HG03460 (cell line): ENCODE measurements around the gene NACC2.
"Not testable (repeated sequence)": the region's sequence is repeated elsewhere in the genome, so short reads cannot be mapped to it uniquely, and the experiment has no call there.

Source experiments
- ATAC-seq: cut with Tn5 transposase; IDR thresholded peaks from one replicate; pipeline ENCODE4 v1.9.1; 2021; ENCODE audit not compliant: unreplicated experiment

The NACC2 gene

GRCh38 chr9:135983208-135984071 lies 111.6 kb downstream of the NACC2 start:
- no peak for ATAC-seq

- ATAC-seq = no peak
These were observed 112.4 kb downstream of the NACC2 start for GRCh38 chr9:135982499-135983207.

DNA sequence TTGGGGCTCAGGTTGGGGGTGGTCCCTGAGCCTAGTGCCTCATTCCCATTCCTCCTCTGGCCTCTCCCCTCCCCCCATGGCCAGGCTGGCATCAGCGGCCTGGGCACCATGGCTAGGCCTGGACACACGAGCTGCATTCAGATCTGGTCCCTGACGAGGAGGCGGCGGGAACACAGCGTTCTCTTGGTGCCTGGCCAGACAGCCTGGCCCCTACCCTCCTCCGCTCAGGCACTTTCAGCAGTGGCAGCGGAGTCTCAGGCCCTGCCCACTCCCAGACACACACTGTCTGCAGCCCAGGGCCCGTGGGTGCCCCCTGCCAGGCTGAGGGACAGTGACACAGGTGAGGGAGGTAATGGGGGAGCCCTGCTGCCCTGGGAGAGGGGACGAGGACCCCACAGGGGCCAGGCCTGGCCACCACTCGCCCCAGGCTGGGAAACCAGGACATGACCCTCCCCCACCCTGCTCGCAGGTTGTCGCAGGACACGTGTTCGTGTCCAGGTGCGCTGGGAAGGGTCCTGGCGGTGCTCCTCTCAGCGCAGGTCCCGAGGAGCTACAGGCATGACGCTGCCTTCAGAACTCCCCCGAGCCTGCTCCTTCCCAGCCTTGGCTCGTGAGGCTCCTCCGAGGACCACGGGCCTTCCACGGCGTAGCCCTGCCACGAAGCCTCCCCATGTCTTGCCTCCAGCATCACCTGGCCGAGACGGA lies 114.0 kb downstream of the NACC2 start:
- ATAC-seq = no peak

DNA sequence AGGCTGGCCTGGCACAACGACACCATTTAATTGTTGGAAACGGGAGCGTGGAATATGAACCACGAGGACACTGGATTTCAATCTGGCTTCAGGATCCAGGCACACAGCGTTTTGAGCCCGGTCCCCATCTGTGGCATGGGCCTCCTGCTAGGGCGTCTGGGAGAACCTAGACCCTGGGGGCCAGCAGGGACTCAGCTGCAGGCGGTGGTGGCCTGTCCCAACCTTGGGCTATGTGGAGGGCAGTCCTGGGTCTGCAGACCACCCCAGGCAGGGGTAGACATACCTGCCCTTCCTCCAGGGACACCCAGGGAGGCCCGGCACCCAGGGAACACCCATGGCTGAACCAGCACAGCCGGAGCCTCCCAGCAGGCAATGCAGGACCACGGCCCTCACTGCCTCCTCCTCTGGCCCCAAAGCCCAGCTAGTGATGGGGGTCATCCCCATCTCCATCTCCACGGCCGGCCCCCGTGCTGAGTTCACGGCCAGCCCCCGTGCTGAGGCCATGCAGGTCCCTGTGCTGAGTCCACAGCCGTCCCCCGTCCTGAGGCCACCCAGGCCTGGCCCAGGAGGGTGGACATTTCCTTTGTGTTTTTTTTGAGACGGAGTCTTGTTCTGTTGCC lies 115.4 kb downstream of the NACC2 start:
- no peak for ATAC-seq

DNA sequence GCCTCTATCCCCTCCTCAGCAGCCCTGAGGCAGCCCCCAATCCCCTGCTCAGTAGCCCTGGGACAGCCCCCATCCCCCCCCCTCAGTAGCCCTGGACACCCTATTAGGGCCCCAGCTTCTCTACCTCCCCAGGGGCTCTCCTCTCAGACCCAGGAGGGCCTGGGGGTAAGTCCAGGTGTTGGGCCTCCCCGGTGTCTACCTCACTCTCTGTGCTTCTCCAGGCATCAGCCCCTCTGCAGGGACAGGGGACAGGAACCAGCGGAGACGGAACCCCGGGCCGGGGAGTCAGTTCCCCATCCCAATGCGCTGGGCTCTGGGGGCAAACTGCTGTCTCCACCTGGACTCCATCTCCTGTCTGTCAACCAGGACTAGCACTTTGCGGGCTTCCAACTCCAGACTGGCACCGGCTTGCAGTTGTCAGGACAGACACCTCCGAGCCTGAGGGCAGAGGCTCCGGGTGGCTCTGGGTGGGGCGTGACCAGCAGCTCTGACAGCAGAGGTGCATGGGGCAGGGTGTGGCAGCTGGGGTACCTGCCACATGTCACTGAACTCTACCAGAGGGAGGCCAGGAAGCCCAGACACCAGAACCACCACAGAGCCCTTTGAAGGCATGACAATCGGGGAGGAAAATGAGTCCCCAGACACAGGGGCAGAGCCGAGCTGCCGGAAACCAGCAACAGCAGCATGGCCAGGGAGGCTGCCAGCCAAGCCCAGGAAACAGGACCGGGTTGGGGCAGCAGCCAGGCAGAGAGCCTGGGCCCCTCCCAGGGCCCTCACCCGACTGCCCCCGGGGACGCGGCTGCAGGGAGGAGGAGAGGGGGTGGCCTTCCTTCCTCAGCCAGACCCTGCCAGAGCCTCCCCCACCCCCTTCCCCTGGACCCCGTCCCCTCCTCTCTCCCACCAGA lies 116.2 kb downstream of the NACC2 start:
- no peak for ATAC-seq

GRCh38 chr9:135976944-135977343 lies 118.1 kb downstream of the NACC2 start:
- no peak for ATAC-seq

DNA sequence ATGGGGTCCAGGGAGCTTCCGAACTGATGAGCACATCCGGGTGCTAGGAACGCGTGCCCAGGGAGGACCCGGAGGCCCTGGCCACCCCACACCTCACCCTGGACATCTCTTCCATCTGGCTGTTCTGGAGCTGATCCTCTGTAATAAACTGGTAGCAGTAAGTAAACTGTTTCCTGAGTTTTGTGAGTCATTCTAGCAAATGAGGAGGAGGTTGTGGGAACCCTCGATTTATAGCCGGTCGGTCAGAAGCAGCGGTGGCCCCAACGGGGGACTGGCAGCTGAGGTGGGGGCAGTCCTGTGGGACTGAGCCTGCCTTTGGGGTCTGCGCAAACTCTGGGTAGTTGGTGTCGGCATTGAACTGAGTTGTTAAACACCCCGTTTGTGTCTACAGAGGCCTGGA lies 118.6 kb downstream of the NACC2 start:
- ATAC-seq = no peak

- no peak for ATAC-seq
These were observed 119.3 kb downstream of the NACC2 start for GRCh38 chr9:135975834-135976233.

DNA sequence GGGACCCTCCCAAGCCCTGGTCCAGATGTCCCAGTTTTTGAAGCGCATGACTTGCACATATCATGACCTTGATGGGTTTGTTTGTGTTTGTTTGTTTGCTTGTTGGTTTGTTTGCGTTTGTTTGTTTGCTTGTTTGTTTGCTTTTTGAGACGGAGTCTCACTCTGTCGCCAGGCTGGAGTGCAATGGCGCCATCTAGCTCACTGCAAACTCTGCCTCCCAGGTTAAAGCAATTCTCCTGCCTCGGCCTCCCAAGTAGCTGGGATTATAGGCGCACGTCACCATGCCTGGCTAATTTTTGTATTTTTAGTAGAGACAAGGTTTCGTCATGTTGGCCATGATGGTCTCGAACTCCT lies 120.9 kb downstream of the NACC2 start:
- no peak for ATAC-seq

DNA sequence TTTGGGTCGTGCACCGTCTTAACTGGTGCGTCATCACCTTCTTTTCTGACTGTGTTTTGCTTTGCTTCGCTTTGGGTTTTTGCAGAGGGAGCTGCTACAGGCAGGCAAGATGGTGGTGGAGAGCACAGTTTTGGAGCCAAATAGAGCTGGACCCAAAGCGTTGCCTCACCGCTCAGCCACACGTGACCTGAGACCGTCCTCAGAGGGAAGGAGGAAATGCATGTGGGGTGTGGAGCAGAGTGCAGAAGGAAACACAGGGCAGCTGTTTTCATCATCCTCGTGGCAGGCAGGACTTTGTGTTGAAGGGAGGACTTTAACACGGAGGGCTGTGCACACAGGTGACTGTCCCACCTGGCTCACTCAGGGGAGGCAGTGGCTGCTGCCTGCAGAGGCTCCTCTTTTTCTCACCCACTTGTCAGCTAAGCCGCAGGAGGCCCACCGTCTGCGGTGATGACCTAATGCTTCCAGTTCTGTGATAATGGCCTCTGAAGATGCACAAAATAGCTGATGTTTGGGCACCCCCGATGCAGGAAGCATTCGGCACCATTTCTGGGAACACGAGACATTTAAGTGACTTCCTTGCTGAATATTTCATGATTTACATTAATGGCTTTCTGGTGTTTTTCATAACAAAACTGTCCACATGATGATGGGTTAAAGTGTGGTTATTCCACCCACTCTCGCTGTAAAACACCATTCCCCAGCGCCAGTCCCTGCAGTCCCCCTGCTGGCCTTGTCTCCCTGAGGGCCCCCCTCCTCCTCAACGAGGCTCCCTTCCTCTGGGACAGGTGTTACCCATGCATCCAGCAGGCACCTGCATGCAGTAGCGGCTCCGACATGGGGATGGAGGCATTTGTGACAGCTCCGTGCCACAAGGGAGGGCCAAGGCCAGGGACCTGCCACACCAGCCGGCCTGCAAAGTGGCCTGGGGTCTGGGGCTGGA lies 121.5 kb downstream of the NACC2 start:
- ATAC-seq = no peak

DNA sequence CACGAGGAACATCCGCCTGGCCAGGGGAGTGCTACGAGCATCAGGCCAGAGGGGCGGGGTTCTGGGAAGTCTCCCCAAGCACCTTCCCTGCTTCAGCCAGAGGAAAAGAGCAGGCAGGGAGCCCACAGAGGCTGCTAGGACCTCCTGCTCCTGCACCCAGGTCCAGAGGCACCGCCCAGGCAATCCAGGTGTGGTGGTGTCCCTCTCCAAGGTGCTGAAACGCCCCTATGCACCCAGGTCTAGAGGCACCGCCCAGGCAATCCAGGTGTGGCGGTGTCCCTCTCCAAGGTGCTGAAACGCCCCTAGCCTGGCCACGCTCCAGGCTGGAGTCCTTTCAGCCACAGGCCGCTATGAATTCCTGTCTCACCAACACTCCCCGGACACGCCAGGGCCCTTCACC lies 123.2 kb downstream of the NACC2 start:
- ATAC-seq = no peak

DNA sequence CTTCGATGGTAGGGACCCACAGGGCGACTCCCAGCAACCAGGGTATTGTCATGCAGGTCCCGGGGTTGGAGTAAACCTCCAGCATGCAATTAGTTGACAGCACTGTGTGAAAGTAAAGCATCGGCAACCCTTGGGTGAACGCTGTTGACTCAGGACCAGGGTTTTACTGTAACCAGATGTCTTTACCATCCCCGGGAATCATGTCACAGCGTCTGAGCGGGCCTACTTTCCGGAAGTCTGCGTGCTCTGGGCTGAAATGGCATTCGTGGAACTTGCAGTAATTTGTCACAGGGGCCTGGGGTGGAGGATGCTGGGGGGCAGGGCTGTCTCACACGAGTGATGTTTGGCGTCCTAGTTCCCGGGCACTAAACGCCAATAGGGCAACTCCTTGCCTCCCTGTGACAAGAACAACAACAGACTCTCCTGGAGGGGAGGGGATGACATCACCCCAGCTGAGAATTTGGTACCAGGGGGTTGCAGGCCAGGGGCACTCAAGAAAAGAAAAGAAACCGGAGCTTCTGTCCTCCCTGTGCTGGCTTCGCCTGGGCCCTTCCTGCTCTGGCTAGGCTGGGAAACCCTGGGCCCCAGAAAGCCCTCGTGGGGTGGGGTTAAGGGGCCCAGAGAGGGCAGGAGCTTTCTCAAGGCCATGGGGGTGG lies 123.8 kb downstream of the NACC2 start:
- ATAC-seq = no peak

DNA sequence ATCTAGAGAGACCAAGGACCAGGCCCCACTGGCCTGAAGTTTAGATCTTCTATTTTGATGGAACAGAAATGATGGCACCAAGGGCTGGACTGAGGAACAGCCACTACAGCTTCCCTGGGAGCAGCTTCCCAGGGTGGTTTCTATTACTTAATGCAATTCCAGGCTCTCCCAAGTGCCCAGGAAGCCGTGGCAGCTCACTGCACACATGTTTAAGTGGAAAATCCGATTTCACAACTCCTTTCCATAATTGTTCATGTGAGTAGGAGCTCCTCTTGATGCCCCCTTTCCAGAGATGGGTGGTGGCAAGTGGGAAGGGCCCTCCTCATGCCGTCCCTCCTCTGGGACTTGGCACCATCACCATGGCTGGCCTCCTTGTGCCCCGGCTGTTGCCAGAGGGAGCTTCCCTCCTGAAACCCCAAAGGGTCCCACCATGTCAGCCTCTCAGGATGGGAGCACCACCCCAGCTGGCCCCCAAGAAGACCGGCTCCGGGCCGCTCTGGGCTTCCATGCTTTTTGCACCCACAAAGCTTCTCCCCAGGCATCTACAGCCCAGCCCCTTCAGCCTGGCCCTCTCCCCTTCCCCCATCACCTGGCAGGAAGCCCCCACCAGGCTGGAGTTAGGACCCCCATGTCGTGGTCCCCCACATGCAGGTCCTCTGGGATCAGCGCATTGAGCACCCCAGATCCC lies 124.8 kb downstream of the NACC2 start:
- ATAC-seq = no peak

DNA sequence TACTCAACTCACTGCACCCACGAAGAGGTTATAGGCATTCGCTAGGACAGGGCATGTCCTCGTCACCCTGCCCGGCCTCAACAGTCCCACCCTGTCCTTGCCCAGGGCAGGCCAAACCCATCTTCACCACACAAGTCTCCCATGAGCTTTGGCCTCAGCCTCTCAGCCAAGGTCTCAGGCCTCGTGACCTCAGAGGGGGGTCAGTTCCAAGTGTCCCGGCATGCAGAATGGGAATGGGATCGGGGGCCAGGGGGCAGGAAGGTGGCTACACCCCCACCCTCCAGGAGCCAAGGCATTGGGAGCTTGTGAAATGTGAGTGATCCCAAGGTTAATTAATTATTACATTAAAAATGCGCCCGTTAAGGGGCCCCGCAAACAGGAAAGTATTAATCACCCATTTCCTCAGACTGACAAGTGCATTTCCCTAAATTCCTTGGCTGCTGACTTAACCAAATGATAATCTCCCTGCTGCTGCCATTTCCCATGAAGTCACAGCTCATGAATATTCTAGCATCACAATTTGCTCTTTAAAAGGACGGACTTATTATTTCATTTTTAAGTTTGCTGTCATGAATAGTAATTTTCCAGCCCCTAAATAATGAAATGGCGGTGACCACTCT lies 125.9 kb downstream of the NACC2 start:
- ATAC-seq = no peak

DNA sequence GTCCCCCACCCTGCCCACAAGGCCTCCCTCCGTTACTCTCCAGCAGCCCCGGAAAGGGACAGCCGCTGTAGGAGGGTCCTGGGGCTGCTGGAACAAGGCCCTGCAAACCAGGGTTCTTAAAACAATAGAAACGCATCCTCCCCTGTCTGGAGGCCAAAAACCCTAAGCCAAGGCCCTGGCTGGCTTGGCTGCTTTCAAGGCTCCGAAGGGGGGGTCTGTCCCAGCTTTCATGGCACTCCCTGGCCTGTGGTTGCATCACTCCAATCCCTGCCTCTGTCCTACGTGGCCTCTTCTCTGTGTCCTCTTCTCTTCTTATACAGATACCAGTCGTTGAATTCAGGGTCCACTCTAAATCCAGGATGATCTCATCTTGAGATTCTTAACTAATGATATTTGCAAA lies 126.5 kb downstream of the NACC2 start:
- no peak for ATAC-seq

DNA sequence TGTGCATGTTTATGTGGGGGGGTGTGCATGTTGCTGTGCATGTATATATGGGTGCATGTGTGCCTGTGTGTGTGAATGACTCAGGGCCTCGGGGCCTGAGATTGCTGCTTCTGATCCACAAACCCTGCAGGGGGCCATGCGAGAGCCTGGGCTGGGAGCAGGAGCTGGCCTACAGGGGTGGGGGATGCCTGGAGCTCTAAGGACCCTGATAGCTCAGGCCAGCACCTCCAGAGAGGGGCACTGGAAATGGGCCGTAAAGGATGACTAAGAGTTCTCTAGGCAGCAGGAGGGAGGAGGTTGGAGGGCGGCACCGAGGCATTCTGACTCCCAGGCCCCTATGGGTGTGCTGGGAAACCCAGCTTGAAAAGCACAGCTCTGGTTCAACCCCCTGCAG lies 127.0 kb downstream of the NACC2 start:
- no peak for ATAC-seq

DNA sequence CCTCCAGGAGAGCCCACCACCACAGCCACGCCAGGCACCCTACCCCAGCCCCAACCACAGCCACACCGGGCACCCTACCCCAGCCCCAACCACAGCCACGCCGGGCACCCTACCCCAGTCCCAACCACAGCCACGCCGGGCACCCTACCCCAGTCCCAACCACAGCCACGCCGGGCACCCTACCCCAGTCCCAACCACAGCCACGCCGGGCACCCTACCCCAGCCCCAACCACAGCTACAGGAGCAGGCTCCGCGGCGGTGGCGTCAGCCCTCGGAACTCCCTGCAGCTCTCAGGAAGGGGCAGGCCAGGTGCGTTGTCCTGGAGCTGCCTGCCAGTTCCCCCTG lies 128.2 kb downstream of the NACC2 start:
- ATAC-seq = not testable (repeated sequence)
